Coronary artery (tissue), 2 donors: Measurements from ENCODE around the gene RHBDF2.

Source experiments
- DNase-seq: peaks from one replicate; pipeline ENCODE4 v3.0.0-alpha.2; 2017; ENCODE audit warnings: low spot score
- H3K27ac ChIP-seq, 2 donors: fragments of 200-600 bp; sonication (generic); one replicate each; pipeline ENCODE4 v1.5.1; 2016 to 2019
- H3K4me3 ChIP-seq: fragments of 200-600 bp; sonication (generic); 2 replicates; pipeline ENCODE4 v1.5.1; 2016; ENCODE audit warnings: mild to moderate bottlenecking, moderate library complexity
- TF ChIP-seq, protein P1 (sequence below): fragments of 200-600 bp; sonication (generic); IDR thresholded peaks from one replicate; pipeline ENCODE4 v1.5.1; 2019; ENCODE audit warnings: antibody characterized with exemption

Gene RHBDF2

DNA sequence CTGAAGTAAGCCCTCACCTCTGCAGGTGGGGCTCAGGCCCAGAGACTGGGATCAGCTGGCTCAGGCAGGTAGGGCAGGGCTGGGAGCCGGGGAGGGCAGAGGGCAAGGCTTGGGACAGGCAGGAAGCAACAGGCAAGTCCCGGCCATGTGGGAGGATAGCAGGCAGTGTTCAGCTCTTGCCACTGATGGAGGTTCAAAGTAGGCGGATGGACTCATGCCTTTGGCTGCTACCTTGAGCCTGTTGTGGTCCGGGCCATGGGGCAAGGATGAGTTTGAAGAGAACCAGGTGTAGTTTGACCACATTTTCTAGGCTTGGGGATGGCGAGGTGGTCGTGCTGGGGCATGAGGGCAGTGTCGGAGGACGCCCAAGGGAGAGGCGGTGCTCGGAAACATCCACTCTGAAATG lies 41.3 kb upstream of the RHBDF2 start:
- DNase-seq, result no peak
- H3K4me3 ChIP-seq, result no peak overlapping the region
- no peak overlapping the region for H3K27ac ChIP-seq
- TF ChIP-seq, protein P1, sequence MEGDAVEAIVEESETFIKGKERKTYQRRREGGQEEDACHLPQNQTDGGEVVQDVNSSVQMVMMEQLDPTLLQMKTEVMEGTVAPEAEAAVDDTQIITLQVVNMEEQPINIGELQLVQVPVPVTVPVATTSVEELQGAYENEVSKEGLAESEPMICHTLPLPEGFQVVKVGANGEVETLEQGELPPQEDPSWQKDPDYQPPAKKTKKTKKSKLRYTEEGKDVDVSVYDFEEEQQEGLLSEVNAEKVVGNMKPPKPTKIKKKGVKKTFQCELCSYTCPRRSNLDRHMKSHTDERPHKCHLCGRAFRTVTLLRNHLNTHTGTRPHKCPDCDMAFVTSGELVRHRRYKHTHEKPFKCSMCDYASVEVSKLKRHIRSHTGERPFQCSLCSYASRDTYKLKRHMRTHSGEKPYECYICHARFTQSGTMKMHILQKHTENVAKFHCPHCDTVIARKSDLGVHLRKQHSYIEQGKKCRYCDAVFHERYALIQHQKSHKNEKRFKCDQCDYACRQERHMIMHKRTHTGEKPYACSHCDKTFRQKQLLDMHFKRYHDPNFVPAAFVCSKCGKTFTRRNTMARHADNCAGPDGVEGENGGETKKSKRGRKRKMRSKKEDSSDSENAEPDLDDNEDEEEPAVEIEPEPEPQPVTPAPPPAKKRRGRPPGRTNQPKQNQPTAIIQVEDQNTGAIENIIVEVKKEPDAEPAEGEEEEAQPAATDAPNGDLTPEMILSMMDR, result no peak

DNA sequence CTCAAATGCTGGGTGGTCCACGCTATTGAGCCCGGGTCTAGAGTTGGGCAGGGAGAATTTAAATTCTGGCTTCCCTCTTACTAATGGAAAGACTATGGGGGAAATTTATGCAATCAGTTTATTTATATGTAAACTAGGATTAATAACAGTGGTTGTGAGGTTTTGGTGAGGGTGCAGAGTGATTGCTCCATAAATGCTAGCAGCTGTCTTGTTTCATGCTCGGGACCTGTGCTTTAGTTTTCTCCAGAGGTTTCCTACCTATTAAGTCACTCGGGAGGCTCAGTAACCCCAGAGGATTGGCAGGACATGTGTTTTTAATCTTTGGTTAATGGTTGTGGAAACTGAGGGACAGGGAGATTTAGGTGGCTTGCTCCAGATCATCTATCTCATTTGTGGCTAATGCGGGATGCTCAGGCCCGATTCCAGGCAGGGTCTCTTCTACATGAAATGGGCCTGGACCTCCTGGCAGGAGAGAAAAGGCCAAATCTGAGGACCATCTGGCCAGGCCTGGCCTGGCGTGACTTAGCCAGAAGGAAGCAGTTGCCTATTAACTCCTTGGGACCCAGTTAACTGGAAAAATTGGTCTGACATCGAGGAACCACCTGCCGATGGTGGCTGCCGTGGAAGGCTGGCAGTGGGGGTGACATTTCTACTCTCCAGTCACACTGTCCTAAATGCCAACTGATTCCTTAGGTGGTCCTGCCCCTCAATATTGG lies 40.7 kb upstream of the RHBDF2 start:
- Histone ChIP-seq H3K4me3 (no peak overlapping the region), H3K27ac (no peak overlapping the region)
- DNase-seq, result no peak
- TF ChIP-seq, protein P1, result no peak

DNA sequence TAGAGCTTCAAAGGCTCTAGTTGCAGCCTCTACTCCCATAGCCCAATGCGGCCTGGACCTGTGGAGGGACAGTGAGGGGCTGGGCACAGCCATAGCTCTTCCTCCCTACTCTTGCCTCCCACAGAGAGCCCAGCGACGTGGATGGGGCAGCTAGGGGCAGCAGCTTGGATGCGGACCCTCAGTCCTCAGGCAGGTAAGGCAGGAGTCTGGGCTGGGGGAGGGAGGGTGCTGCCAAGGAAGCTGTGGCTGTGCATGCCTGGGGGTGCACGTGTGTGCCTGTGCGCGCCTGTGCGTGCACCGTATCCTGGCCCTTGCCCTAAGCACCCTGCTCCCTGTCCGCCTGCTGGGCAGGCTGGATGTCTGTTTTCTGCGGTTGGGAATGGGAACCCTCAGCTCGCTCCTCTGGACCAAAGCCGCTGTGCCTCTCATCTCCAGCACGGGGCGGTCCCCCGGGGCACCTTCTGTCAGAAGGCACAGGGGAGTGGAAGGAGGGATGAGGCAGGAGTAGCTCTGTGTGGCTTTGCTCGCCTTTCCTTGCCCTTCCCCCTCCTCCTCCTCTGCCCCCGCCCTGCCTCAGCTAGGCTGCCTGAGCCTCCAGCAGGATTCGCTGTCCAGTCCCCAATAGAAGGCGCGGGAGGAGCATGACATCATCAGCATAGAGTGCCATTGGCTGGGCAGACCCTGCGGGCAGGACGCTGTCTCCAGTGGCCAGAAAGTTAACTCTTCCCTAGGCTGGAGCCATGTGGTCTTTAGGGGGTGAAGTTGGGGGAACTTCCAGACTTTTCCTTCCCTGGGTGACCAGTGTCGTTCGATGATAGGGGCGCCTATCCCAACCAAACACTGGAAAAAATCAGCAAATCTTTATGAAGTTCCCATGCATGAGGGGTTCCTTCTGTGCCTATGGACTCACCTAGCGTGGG lies 39.4 kb upstream of the RHBDF2 start:
- peak overlapping the region; percentile 71 for H3K4me3 ChIP-seq
- peak overlapping the region; percentile 45 to 67 for H3K27ac ChIP-seq
- DNase-seq, result peak; percentile 95
- TF ChIP-seq, protein P1, result no peak

DNA sequence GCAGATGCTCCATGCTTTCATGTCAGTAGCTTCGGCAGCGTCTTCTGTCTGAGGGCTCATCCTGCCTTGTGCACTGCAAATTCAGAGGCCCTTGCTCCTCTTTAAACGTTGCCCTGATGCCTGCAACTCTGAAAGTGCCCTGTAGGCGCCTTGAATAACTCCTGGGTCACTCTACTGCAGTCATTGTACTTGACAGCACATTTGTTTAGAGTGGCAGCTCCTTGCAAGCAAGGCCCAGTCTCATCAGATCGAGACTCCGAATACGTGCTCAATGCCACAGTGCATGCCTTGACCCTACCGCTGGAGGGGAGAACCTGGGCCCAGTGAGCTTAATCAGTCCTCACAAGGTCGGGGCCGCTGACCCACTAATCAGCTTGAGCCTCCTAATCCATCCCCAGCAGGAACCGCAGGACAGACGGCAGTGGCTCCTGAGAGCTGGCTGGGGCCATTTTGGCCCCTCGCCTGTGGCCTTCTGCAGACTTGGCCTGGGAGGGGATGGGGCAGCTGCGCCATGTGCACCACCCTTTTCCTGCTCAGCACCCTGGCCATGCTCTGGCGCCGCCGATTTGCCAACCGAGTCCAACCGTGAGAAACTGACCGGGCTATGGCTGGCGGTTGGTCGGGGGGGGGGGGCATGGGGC lies 38.5 kb upstream of the RHBDF2 start, which contains the start of gene PRCD:
PRCD (plus strand) TSS at position 414 of the 641 bp plus-strand sequence; CDS start at position 512, 98 bp downstream.
- Histone ChIP-seq H3K27ac (peak within 1 kb of the TSS; percentile 45 to 87), H3K4me3 (peak within 1 kb of the TSS; percentile 71)
- TF ChIP-seq, protein P1, result no peak
- DNase-seq, result peak; percentile 69

DNA sequence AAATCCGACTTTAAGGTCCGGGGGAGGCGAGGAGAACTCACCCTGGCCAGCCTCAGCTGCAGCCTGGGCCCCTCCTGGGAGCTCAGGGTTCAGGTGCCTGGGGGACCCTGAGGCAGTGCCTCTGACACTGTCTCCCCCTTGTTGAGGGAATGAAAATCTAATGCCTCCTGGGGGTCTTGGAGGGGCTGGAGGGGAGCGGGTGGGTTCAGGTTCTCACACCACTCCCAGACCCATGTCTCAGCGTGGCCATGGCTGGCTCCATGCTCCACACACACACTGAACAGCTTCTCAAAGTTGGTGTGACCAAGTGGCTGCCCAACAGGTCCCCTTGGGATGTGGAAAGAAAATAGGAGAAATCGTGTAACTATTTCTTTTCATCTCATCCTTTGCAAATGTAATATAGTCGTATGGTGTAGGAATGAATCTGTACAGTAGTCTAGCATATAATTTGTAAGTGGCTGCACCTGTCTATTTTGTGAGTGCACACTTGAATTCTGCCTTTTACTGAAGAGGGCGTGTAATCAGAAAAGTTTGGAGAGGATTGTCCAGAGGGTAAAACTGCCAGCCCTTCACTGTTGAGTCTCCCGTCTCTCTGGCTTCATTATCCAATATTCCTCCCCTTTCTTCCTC lies 37.8 kb upstream of the RHBDF2 start:
- H3K27ac ChIP-seq, result peak overlapping the region in 1 of 2 donors; percentile 87

DNA sequence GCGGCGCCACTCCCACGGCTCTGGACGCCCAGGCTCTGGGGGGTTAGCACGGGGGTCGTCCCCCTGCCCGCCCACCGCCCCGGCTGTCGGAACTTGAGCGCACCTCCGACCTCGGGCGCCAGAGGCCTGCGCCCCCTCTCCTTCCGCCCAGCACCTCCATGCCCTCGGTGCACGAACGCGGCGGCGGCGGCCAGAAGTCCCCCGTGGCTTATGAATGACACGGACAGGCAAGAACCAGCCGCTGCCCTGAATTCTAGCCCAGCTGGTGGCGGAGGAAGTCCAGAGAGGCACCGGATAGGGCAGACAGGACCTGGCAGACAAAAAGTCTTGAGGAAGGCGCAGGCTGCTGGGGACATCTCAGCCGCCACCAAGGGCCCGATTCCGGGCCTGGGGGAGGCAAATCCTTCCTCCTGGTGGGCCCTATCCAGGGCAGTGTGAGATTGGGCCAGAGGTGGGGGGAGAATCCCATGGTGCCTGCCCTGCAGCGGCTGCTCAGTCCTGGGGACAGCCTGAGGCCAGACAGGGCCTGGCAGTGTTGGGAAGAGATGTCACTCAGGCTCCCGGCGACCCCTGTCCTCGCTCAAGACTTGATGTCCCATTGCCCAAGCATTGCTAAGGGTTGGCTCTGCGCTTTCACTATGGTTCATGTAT lies 37.2 kb upstream of the RHBDF2 start:
- Histone ChIP-seq H3K27ac (peak overlapping the region; percentile 40 to 87), H3K4me3 (peak overlapping the region; percentile 79)
- DNase-seq, result peak; percentile 73
- TF ChIP-seq, protein P1, result no peak

More for the DNA sequence above, 37.8 kb upstream of the RHBDF2 start:
- TF ChIP-seq, protein P1, result no peak
- DNase-seq, result no peak
- peak overlapping the region; percentile 79 for H3K4me3 ChIP-seq
